ENCODE measurements around the gene EIF2S3.
"Not testable (repeated sequence)": the region's sequence is repeated elsewhere in the genome, so short reads cannot be mapped to it uniquely, and the experiment has no call there.

EIF2S3 gene

DNA sequence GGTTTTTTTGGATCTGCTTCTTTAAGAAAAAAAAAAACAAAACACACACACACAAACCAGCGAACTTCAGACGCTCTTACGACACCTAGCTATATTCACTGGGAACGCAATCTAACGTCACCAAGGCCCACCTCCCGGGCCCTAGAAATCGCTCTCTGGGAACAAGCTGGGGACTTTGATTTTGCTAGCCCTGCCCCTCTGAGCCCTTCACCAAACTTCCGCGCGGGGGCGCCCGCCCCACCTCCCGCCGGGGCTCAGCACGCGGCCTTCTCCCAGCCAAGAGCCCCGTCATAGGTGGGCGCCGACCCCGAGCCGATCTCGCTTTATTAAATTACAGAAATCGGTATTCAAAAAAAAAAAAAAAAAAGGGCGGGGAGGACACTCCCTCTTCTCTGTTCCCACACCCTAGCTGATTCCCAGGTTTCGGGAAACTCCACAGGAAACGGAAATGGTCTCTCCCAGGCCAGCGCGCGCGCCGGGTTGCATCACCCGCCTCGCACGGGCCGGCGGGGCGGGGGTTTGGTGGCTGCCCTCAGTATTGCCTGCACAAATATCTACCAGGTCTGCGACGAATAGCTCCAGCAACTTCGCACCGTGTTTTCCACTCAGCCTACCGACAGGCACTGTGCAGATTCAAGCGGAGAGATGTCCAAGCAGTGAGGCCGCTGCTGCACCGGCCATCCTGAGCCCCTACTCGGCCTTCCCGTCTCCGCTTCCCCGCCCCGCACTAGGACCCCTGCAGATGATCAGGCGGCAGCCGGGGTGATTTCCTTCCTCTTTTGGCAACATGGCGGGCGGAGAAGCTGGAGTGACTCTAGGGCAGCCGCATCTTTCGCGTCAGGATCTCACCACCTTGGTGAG, at the start of gene EIF2S3:
Gene EIF2S3, plus strand, starts transcription at position 775 of the 861 bp plus-strand sequence. Its CDS starts 13 bp downstream, at position 788.
- peak; percentile 76 for DNase-seq (ENCODE audit: low spot score)

DNA sequence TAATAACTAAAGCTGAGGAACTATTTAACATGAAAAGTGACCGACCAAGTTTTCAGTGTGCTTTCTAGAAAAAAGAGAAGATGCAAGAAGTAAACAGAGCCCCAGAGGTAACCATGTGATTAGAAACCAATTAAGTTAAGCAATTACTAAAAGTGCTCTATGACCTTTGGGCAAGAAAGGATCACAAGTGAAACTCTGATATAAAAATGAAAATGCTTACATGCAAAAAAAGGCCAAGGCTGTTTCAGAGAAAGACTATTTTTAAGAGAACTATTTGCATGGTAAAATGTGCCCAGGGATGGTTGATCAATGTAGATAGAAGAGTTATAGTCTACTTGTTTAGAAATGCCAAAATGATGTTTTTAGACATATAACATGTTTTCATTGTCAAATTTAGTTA, 49.7 kb upstream of the EIF2S3 start:
- DNase-seq (ENCODE audit: low spot score), result no peak

DNA sequence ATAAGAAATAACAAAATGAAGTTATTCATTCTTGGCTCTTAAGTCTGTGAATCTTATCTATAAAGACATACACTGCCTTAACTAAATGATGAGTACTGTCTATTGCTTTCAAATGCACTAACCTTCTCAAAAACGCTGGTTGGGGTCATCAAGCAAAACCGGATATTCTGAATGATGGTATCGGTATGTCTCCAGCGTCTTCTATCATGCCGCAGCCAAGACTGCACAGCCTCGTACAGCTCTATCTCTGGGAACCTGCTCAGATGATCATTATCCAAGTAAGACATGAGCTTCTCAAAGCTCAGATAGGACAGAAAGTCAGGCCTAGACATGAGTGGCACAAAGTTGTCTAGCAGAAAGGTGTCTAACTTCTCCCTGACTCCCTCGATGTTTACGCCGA, 48.9 kb upstream of the EIF2S3 start:
- no peak for DNase-seq (ENCODE audit: low spot score)

DNA sequence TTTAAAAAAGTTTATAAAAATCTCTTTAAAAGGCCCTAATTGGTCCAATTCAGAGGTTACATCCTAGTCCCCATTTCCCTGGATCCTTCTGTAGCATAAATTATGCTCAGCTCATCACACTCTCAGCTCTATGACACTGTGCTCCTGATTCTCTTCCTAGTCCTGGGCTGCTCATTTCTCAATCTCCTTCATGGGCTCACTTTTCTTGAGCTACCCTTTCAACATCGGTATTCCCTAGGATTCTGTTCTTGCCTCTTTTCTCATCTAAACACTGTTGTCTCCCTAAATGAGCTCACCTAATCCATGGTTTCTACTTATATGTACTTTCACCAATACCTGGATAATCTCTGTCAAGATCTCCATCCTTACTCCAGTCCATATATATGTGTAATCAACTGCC, 42.5 kb upstream of the EIF2S3 start:
- DNase-seq (ENCODE audit: low spot score), result no peak

DNA sequence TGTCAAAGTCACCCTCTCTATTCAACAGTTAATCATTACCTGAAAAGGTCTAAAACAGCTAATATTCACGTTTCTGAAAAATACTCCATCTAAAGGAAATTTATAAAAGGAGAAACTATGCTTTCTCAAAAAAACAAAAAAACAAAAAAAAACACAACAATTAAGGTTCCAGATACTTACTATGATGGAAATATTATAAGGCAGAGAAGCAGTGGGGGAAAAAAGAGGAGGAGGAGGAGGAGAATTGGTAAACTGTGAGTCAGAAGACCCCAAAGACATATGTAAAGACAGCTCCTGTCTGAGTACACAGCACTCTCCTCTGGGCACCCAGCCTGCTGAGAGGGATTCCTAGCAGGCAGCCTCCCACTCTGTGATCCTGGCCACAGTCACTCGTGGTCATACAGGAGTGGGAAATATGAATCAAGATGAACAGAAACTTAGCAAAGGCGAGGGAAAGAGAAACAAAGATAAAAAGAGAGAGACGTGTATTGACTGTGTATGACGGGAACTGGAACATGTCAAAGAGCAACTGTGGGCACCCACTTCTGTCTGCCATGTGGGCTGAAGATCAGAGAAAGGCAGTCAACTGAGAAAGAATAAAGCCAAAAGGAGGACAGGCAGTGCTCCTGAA, 40.3 kb upstream of the EIF2S3 start:
- DNase-seq (ENCODE audit: low spot score), result no peak

DNA sequence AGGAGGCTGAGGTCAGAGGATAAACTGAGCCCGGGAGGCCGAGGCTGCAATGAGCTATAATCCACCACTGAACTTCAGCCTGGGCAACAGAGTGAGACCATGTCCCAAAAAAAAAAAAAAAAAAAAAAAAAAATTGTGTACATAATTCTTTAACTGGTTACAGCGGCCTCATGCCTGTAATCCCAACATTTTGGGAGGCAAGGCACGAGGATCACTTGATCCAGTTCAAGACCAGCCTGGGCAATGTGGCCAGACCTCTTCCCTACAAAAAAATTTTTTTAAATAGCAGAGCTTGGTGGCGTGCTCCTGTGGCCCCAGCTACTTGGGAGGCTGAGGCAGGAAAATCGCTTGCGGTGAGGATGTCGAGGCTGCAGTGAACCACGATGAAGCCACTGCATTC, 37.1 kb upstream of the EIF2S3 start:
- no peak for DNase-seq (ENCODE audit: low spot score)

DNA sequence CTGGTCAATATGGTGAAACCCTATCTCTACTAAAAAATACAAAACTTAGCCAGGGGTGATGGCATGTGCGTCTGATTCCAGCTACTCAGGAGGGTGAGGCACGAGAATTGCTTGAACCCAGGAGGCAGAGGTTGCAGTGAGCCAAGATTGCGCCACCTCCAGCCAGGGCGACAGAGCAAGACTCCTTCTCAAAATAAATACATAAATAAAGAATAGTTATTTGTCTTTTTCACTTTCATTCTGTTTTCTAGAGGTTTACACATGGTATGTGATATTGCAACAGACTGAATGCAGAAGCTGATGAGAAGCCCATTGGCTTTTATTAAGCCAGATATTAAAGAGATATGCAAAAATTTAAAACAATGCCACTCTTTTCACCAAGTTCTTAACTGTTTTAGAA, 35.9 kb upstream of the EIF2S3 start:
- DNase-seq (ENCODE audit: low spot score), result no peak

DNA sequence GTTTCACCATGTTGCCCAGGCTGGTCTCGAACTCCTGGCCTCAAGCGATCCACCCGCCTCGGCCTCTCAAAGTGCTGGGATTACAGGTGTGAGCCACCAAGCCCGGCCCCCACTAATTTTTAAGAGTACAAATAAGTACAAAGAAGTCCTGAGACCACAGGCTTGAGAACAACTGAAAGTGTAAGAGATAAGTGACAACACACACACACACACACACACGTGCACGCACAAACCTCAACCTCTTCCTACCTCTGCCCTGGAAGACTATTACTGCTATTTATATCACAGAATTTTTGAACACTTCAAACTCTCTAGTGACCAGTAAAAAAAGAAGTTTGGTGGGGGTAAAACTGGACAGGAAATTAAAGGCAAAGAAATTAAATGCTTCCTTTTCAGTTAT, 35.3 kb upstream of the EIF2S3 start:
- DNase-seq (ENCODE audit: low spot score), result no peak

DNA sequence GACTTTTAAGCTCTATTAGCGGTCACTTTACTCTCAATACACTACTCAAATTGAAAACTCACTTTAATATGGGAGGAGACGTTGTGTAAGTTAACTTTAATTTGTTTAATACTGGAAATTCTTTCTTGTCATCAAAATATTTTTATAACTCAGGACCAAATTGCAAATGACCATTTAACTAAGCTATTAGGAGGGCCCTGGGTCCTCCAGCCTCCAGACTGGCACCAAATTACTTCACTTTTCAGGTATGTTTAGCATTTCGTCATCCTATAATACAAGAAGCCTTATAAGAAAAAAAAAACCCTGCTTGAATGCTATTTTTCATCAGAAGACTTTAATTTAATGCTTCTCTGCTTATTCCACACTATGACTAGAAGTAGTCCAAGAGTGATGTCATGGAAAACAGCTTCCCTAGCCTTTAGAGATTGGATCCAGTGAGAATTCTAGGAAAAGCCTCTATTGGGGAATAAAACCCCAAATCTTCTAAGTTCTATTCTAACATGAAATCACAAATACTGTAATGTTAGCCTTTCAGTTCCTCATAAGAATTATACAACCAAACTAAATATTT, 34.4 kb upstream of the EIF2S3 start:
- no peak for DNase-seq (ENCODE audit: low spot score)

DNA sequence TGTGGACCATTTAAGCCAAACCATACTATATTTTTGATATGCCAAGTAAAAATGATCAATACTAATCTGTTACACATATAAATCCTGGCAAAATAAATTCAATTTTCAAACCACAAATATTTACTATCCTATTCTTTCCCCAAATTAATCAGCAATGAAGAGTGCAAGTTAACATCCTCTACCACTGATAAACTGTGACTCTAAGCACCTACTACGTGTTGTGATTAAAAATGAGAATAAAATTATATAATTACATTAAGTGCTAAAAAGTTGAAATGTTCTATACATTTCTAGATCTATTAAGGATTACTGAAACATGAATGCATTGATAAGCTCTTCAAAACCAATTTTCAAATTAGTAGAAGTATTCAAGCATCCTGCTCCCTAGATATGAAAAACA, 31.2 kb upstream of the EIF2S3 start:
- no peak for DNase-seq (ENCODE audit: low spot score)

DNA sequence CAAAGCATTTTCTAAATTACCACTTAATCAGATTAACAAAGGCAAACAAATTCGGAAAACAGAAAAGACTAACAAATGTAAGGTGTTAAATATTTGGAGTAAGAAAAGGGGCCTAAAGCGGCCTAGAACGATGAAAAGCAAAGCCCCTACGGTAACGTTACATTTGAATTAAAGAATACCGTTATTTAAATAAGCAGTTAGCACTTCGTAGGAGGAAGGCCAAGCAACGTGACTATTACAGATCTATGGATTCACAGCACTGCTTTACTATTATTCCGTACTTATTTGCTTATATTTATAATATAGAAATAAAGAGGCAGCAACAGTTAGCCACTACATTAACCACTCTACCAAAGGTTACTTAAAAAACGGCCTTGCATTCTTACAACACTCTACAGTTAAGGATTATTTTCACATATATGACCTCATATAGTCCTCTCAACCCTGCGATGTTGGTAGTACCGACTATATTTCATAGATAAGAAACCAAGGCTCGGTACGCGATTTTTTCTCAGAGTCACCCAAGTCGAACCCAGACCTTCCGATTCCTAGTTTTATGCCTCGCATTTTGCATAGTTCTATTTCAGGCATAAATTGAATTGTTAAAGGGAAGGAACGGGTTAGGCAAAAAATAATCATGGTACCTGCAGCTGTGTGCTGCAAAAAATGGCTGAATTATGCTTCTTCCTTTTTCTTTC, 30.6 kb upstream of the EIF2S3 start:
- DNase-seq (ENCODE audit: low spot score), result no peak

DNA sequence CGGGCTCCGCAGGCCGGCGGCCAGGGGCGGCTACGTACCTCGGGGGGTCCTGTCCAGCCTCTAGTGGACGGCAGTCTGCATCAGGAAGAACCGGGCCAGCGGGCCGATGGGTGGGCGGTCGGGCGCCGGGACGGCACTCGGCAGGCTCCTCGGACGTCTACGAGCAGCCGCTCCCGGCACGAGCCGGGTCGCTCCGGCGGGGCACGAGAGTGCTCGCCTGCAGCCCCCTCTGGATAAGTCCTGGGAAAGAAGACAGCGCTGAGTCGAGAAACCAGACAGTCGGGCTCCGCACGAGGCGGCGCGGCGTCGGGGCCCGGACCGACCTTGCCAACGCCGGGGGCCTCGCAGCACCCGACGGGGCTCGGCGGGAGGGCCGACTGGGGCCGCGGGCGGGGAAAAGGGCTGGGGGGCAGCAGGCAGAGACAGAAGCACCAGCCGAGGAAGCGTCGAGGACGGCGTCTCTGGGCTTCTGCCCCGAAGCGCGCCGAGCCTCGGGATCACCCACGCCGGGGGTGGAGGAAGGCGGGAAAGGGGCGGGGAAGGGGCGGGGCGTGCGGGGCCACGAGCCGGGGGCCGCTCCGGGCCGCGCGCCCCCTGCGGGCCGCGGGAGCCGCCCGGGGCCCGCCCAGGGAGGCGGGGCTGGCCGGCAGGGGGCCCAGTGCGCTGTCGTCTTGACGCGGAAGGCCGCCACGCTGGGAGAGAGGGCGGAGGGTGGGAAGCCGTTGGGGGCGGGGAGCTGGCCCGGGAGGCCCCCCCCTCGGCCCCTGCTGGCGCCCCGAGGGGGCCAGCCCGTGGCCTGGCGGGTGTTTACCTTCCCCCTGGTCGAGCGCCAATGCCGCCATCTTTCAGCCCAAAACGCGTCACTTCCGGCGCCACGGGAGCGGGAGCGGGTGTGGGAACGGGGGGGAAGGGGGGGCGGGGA, 29.7 kb upstream of the EIF2S3 start:
- DNase-seq (ENCODE audit: low spot score), result peak; percentile 82

DNA sequence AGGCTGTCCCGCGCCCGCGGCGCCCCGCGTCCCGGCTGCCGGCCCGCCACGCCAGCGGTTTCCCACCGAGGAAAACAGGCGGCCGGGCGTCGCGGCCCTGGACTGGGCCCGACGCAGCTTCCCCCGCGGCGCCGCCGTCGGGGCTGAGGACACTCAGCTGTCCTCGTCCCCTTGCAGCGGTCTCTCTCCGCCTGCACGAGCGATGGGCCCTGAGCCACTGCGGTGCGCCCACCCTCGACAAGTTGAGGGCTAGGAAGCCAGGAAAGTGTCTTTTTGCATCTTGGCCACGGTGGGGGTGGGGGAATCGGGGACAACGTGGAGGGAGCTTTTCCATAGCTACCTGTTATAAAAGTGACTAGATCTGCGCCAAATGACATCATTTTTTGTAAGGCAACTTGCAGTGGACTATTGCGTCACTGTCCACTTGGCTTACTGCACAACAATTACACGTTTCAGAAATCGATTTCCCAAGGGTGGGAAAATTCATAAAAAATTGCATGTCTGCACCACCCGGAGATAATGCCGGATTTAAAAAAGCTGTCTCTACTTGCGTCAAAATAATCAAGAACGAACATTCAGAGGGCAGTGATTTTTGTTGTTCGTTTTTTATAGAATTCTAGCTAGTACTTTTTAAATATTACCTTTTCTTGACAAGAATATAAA, 28.9 kb upstream of the EIF2S3 start:
- no peak for DNase-seq (ENCODE audit: low spot score)

DNA sequence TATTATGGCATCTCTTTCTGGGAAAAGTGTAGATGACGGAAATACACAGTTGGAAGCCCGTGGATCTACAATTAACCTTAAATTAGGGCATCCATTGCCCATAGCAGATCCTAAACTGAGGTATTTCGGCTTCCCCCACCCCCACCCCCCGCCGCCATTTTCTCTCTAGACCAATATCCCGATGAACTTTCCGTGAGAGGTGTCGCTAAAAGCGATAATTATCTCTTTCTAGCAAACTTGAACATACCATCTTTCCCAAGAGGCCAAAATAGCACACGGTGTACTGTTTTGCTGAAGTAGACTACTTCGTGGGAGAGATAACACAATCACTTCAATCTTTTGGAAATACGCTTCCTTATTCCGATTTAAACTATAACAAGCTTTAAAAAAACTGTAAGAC, 28.3 kb upstream of the EIF2S3 start:
- DNase-seq (ENCODE audit: low spot score), result no peak

DNA sequence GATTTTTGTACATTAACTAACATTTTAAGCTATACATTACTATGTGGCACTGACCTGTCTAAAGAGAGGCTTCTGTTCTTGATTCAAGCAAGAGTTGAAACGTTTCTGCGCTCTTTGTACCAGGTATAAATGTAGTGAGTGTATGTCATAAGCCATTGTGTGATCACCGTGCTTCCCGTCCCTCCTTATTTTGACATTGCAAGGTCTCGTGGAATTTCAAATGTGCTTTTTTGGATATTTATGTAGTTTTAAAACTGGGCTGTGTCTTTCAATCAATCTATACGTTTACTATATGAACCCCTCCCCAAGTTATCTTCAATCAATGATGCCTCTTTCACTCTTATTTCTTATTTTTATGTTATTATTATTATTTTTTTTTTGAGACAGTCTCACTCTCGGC, 27.7 kb upstream of the EIF2S3 start, which contains the start of gene KLHL15:
Gene KLHL15, minus strand, starts transcription at position 101 of the 400 bp plus-strand sequence. CDS start 20,493 bp downstream, outside the sequence.
- DNase-seq (ENCODE audit: low spot score), result no peak

DNA sequence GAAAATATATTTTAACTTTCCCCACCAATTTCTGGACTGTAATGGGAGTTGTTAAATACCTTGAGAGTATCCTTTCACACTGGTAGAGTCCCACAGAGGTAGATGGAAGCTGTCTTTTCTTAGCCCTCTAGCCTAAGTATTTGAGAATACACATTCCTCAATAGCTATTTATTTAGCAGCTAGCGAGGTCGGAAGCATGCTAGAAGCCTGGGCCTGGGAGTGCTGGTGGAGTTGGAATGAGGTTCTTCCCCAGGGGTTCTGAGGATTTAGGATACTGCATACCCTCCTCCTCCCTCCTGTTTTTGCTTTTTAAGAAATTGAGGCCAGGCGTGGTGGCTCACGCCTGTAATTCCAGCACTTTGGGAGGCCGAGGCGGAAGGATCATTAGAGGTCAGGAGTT, 26.8 kb upstream of the EIF2S3 start:
- peak; percentile 12 for DNase-seq (ENCODE audit: low spot score)

DNA sequence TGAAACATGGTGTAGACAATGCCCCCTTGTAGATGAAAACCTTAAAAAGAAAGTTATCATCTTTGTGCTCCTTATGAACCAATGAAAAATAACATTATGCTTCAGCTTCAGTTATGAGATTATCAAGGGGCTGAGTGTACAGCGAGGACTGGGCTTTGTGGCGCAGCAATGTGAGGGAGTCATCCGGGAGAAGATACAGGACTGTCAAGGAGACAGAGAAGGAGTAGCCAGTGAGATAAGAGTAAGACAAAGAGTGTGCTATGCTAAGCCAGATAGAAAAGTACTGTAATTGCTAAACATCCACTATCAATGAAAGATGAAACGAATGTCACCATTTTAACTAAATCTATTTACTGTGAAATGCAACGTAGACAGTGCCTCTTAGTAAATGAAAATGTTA, 24.2 kb upstream of the EIF2S3 start:
- no peak for DNase-seq (ENCODE audit: low spot score)

DNA sequence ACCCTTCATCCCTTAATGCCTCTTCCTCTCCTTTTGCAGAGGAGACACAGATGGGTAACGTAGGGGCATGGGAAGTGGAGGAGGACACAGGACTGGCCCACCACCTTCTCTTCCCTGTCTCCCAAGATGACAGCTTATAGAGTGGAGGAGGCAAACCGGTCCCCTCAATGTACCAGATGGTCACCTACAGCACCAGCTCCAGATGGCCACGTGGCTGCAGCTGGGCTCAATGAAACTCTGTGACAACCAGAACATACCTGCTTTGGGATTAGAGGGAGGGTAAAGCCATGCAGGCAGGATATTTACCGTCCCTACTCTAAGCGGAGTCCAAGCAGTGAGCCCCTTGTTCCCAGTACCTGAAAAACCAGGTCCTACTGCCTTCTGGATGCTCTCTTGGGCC, 20.3 kb upstream of the EIF2S3 start:
- DNase-seq (ENCODE audit: low spot score), result no peak

DNA sequence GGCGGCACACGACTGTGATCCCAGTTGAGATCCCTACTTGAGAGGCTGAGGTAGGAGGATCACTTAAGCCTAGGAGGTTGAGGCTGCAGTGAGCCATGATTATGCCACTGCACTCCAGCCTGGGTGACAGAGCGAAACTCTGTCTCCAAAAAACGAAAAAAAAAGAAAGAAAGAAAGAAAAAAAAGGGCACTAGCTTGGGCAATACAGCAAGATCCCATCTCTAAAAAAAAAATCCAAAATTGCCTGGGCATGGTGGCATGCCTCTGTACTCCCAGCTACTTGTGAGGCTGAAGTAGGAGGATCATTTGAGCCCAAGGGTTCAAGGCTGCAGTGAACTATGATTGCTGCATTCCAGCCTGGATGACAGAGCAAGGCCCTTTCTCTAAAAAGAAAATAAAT, 17.0 kb upstream of the EIF2S3 start:
- no peak for DNase-seq (ENCODE audit: low spot score)

DNA sequence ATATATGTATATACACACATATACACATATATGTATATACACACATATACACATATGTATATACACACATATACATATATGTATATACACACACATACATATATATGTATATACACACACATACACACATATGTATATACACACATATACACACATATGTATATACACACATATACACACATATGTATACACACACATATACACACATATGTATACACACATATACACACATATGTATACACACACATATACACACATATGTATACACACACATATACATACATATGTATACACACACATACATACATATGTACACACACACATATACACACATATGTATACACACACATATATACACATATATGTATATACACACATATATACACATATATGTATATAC, 8.7 kb upstream of the EIF2S3 start:
- not testable (repeated sequence) for DNase-seq (ENCODE audit: low spot score)

DNA sequence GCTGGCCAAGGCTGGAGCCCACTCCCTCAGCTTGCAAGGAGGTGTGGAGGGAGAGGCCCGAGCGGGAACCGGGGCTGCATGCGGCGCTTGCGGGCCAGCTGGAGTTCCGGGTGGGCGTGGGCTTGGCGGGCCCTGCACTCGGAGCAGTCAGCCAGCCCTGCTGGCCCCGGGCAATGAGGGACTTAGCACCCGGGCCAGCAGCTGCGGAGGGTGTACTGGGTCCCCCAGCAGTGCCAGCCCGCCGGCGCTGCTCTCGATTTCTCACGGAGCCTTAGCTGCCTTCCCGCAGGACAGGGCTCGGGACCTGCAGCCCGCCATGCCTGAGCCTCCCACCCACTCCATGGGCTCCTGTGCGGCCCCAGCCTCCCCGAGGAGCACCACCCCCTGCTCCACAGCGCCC, 5.1 kb upstream of the EIF2S3 start:
- not testable (repeated sequence) for DNase-seq (ENCODE audit: low spot score)
